GM10266 (cell line): ENCODE data around the gene FAU.
A peak's percentile ranks its signal among the peaks of the same experiment; 100 is the strongest.

Experiments used
- DNase-seq: peaks from one replicate; pipeline ENCODE4 v3.0.0; 2012; ENCODE audit errors: extremely low spot score
- TF ChIP-seq, protein P1 (sequence below): IDR thresholded peaks from 2 replicates; pipeline ENCODE4 v1.5.1; 2012; ENCODE audit warnings: mild to moderate bottlenecking, low read depth; ENCODE audit not compliant: control insufficient read depth, insufficient read depth; ENCODE audit errors: missing control alignments

The FAU gene

DNA sequence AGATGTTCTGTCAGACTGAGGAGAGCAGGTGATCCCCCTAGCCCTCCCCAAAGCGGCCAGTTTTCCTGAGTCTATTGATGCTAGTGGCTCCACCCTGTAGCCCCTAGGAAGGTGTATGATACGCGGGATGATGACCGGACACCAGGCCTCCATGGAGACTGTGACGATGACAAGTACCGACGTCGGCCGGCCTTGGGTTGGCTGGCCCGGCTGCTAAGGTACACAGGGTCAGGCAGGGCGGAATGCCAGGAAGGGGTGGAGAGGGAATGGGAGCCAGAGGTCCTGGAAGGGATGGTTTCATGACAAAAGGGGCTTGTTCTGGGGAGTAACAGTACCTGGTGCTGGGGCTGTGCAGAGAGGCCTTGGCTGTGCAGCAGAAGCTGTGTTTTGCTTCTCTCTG lies 34.7 kb downstream of the FAU start:
- TF ChIP-seq, protein P1, sequence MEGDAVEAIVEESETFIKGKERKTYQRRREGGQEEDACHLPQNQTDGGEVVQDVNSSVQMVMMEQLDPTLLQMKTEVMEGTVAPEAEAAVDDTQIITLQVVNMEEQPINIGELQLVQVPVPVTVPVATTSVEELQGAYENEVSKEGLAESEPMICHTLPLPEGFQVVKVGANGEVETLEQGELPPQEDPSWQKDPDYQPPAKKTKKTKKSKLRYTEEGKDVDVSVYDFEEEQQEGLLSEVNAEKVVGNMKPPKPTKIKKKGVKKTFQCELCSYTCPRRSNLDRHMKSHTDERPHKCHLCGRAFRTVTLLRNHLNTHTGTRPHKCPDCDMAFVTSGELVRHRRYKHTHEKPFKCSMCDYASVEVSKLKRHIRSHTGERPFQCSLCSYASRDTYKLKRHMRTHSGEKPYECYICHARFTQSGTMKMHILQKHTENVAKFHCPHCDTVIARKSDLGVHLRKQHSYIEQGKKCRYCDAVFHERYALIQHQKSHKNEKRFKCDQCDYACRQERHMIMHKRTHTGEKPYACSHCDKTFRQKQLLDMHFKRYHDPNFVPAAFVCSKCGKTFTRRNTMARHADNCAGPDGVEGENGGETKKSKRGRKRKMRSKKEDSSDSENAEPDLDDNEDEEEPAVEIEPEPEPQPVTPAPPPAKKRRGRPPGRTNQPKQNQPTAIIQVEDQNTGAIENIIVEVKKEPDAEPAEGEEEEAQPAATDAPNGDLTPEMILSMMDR = no peak
- no peak for DNase-seq

DNA sequence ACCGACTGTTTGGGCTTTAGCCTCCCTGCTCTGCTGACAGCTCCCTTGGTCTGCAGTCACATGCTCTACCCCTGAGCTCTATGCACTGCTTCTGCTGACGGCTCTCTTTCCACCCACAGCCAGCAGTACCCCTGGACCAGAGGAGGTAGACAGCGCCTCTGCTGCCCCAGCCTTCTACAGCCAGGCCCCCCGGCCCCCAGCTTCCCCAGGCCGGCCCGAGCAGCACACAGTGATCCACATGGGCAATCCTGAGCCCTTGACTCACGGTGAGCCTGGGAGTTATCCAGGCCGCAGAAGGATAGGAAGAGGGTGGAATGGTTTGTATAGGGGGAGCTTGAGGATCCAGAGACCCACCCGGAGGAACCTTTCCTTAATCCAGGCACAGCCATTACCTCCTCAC lies 35.1 kb downstream of the FAU start:
- TF ChIP-seq, protein P1 = no peak
- no peak for DNase-seq

GRCh38 chr11:65085446-65085845 lies 36.5 kb downstream of the FAU start:
- no peak for DNase-seq
- TF ChIP-seq, protein P1 = no peak

- no peak for DNase-seq
These were observed 37.1 kb downstream of the FAU start for GRCh38 chr11:65084598-65085375.

GRCh38 chr11:65083834-65084597 lies 37.9 kb downstream of the FAU start, which contains the start of the genes CDCA5 and ZFPL1:
CDCA5 (minus strand) TSS chr11:65084040; CDS start chr11:65083978, 62 bp downstream.
ZFPL1 (plus strand) TSS chr11:65084222; CDS start chr11:65084699, 477 bp downstream.
- TF ChIP-seq, protein P1 = no peak
- peak; percentile 98 for DNase-seq

More at GRCh38 chr11:65084598-65085375, 37.1 kb downstream of the FAU start:
- TF ChIP-seq, protein P1 = no peak

DNA sequence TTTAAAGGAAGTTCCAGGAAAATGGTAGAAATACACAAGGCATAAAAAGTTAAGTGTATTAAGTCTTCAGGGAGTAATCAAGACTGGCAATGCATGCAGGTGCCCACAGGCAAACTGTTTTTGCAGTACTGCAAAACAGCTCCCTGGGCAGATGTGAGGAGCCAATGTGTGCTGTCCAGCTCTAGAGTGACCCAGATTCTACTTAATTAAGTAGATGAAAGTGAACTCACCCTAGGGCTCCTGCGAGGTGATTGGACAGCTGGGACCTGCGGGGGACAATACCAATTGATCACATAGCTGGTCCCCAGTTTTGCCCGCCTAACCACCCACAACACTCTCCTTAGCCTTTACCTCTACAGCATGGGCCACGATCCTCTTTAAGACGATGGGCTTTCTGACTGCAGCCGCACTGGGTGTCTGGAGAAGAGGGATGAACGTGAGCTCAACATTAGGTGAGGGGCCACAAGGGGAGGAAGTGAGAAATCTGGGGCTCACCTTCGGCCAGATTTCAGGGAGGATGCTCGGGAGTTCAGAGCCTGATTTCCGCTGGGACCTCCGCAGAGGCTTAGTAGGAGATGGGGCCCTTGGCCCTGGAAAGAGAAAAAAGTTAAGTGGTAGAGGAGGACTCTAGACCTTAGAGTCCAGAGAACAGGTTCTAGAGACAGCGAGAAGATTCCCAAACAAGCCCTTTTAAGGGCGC lies 38.6 kb downstream of the FAU start:
- no peak for DNase-seq

More for the DNA sequence above, 38.6 kb downstream of the FAU start:
- TF ChIP-seq, protein P1 = no peak
